GM12878 (cell line): Measurements from ENCODE around the gene CCBE1. TPM values are rescaled to one million over a fixed set of nuclear protein-coding genes. Genes with fewer than 3 reads are reported as not detected.
"Not testable (repeated sequence)": the region's sequence is repeated elsewhere in the genome, so short reads cannot be mapped to it uniquely, and the experiment has no call there.

Experiments
- ATAC-seq: fragments of 200-7000 bp; cut with Tn5 transposase; 3 replicates; pipeline ENCODE4 v1.9.1; 2020; ENCODE audit warnings: mild to moderate bottlenecking, moderate library complexity
- BruUV-seq: library from RNA; stranded (reverse); fragments of 400-500 nt; replicated peaks from 2 replicates; lab custom pipeline; 2021; lab: Mats Ljungman, UMichigan
- CTCF ChIA-PET: fragments of 300-600 bp; sonication (Branson Sonifier 250); formaldehyde crosslinking; extraction: SDS; loops from one replicate; lab custom pipeline; 2021; ENCODE audit warnings: inconsistent platforms; lab: Yijun Ruan, JAX
- POLR2A ChIA-PET: fragments of 350-600 bp; formaldehyde crosslinking; extraction: SDS; loops from one replicate; lab custom pipeline; 2021; ENCODE audit warnings: inconsistent platforms; lab: Charles Lee
- RAD21 ChIA-PET: fragments of 300-600 bp; sonication (Branson Sonifier 250); formaldehyde crosslinking; loops from one replicate; lab custom pipeline; 2023; ENCODE audit warnings: antibody characterized with exemption; ENCODE audit not compliant: unreplicated experiment; lab: Charles Lee
- SMC1A ChIA-PET: fragments of 300-600 bp; sonication (Branson Sonifier 250); formaldehyde crosslinking; loops from one replicate; lab custom pipeline; 2023; ENCODE audit not compliant: unreplicated experiment, uncharacterized antibody; lab: Charles Lee
- DNase-seq: peaks from one replicate; pipeline ENCODE4 v3.0.0-alpha.2; 2011; ENCODE audit warnings: low read depth, low spot score
- FAIRE-seq: peaks from 3 replicates; lab custom pipeline; 2011; peaks lifted over from hg19 to GRCh38; lab: Jason Lieb, UNC
- H2AFZ ChIP-seq: 2 replicates; pipeline ENCODE4 v1.6.0; 2011; ENCODE audit warnings: low read depth, low read length, control low read depth; ENCODE audit not compliant: control insufficient read depth
- H3K27ac ChIP-seq: 2 replicates; pipeline ENCODE4 v1.5.1; 2011; ENCODE audit warnings: control low read depth; ENCODE audit not compliant: control insufficient read depth, insufficient read depth
- H3K27me3 ChIP-seq, 2 experiments: replicated peaks in 1 of 2; 2 replicates each; pipeline versions ENCODE4 v1.6.0 to v1.6.1; 2011; ENCODE audit warnings: low read length in 1 of 2; ENCODE audit not compliant: control insufficient read depth in 2 of 2, insufficient read depth in 2 of 2
- H3K36me3 ChIP-seq, 2 experiments: 2 replicates each; pipeline ENCODE4 v1.5.1; 2011; ENCODE audit warnings: low read length in 1 of 2; ENCODE audit not compliant: control insufficient read depth in 2 of 2, insufficient read depth in 2 of 2
- H3K4me1 ChIP-seq: 2 replicates; pipeline ENCODE4 v1.6.1; 2011; ENCODE audit warnings: mild to moderate bottlenecking, low read length, moderate library complexity, mixed read lengths; ENCODE audit not compliant: control insufficient read depth, insufficient read depth
- H3K4me2 ChIP-seq: 2 replicates; pipeline ENCODE4 v1.6.0; 2011; ENCODE audit warnings: control low read depth; ENCODE audit not compliant: control insufficient read depth, insufficient read depth
- H3K4me3 ChIP-seq: fragments of 200-600 bp; sonication (generic); 2 replicates; pipeline ENCODE4 v1.5.1; 2016
- H3K79me2 ChIP-seq: 2 replicates; pipeline ENCODE4 v1.6.0; 2011; ENCODE audit warnings: low read length; ENCODE audit not compliant: control insufficient read depth, insufficient read depth
- H3K9ac ChIP-seq: 2 replicates; pipeline ENCODE4 v1.8.0; 2011; ENCODE audit warnings: low read length, control low read depth, mixed read lengths; ENCODE audit not compliant: control insufficient read depth, insufficient read depth
- H3K9me3 ChIP-seq: replicated peaks from 3 replicates; pipeline ENCODE4 v1.5.1; 2011; ENCODE audit warnings: mild to moderate bottlenecking, low read length; ENCODE audit not compliant: control insufficient read depth, insufficient read depth
- H4K20me1 ChIP-seq: 2 replicates; pipeline ENCODE4 v1.6.0; 2011; ENCODE audit not compliant: control insufficient read depth, insufficient read depth
- CBFB ChIP-seq: IDR thresholded peaks from 2 replicates; pipeline ENCODE4 v1.6.1; 2016; ENCODE audit warnings: antibody characterized with exemption, low read depth
- CREM ChIP-seq: IDR thresholded peaks from 2 replicates; pipeline ENCODE4 v1.6.1; 2014; ENCODE audit warnings: antibody characterized with exemption, low read depth
- RELA ChIP-seq: fragments of 450-650 bp; IDR thresholded peaks from 2 replicates; pipeline ENCODE4 v1.8.0; 2014; ENCODE audit warnings: borderline replicate concordance; ENCODE audit not compliant: partially characterized antibody
- RFX5 ChIP-seq: IDR thresholded peaks from 2 replicates; pipeline ENCODE4 v1.6.1; 2011; ENCODE audit warnings: low read depth, low read length, improper control_type of control experiment
- RUNX3 ChIP-seq: IDR thresholded peaks from 2 replicates; pipeline ENCODE4 v1.6.1; 2012; ENCODE audit warnings: low read length, inconsistent platforms
- WGBS: methylation state at CpG from one replicate; pipeline ENCODE4 v1.1.6; 2016; ENCODE audit warnings: low lambda C conversion rate; ENCODE audit not compliant: insufficient replicate concordance, insufficient coverage; ENCODE audit errors: missing lambda C conversion rate; 5-methylcytosine and 5-hydroxymethylcytosine counted together
- in situ Hi-C: fragments of 300-500 bp; cut with MboI; formaldehyde crosslinking; loops from 9 replicates; pipeline ENCODE4 v1.14.3; 2018; ENCODE audit warnings: mixed read lengths
- intact Hi-C: fragments of 100-400 bp; cut with micrococcal nuclease; formaldehyde crosslinking; loops from one replicate; pipeline ENCODE4 v1.14.2; 2022; ENCODE audit not compliant: unreplicated experiment
- polyA plus RNA-seq, 11 experiments: library from polyadenylated mRNA; depleted of rRNA in 4 of 11; unstranded in 6 of 11; stranded (reverse) in 5 of 11; fragments of >200 nt; fragmentation: Nextera tagmentation in 4 of 11; fragmentation: Illumina TruSeq in 1 of 11; extraction: Ambion mirVana in 4 of 11; extraction: Trizol in 1 of 11; gene quantifications; 1 replicate in 1 of 11; 2 replicates in 10 of 11; pipeline versions ENCODE4 v1.2.1 to v1.2.3, GENCODE V29; 2011 to 2016; ENCODE audit warnings: inconsistent platforms in 2 of 11, missing spikeins in 2 of 11, low read depth in 1 of 11
- total RNA-seq, 4 experiments: library from RNA; depleted of rRNA in 3 of 4; stranded (reverse); fragments of >200 nt in 3 of 4; fragmentation: Illumina TruSeq in 1 of 4; extraction: Trizol in 1 of 4; gene quantifications; 2 replicates each; pipeline versions ENCODE4 v1.2.1 to v1.2.3, GENCODE V29; 2013 to 2021
- TF ChIP-seq, protein P1 (sequence below): fragments of 450-650 bp; IDR thresholded peaks from 2 replicates; pipeline ENCODE4 v1.6.1; 2016; ENCODE audit warnings: mild to moderate bottlenecking
- TF ChIP-seq, protein P2 (sequence below): fragments of 450-650 bp; IDR thresholded peaks from 2 replicates; pipeline ENCODE4 v1.6.1; 2017; ENCODE audit warnings: mild to moderate bottlenecking, moderate library complexity

CCBE1 gene
- total and polyA plus RNA-seq, 10 of the 15 experiments (the other 5 are each of a cell fraction or from before 2014, with no cell fraction given) = 0.03 to 0.49 (median 0.04) TPM; not detected in 7

DNA sequence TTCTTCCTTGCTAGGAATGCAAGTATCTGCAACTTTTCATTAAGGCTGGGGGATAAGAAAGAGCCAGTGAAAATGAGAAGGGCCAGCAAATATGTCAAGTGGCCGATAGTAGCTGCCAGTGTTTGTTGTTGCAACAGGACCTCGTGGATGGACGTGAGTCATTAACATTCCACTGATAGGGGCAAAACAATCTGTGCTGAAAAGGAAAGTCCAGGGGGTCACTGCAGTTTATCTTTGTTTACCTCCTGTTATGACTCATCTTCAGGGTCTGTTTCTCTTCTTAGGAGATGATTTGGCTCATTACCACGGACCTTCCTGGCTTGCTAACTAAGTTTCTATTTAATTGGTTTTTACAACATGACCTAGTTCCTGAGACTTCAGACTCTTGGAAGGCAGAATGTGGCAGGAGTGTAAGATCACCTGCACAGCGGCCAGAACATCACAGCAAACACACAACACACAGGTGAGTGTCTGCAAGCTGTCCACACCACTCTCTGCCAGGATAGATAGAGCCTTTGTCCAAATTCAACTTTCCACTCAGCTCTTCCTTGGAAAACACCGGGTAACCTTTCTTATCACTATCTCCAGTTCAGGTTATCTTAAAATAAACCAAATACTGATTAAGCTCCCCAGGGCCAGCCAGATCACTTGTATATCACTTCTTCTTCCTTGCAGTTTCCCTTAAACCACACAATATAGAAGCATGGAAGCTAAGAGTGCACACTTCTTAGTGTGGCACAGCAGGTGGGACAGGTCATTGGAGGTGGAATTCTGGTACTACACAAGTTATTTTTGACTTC, 180.7 kb downstream of the CCBE1 start:
- no peak overlapping the region for H2AFZ ChIP-seq
- ChIA-PET SMC1A (no interaction called here), RAD21 (no interaction called here), CTCF (no interaction called here), POLR2A (no interaction called here)
- H3K4me2 ChIP-seq = no peak overlapping the region
- H3K79me2 ChIP-seq = no peaks in the 10 kb centered on the region
- H3K9ac ChIP-seq = no peak overlapping the region
- H3K27me3 ChIP-seq = peaks cover 2 to 4% of the 10 kb centered on the region in 2 experiments; a peak in 2 of 4 replicates
- 4% methylated on average over 6 of the region's 6 CpGs for WGBS
- no TSS peak for BruUV-seq
- intact Hi-C loops = no loop called here
- H3K4me1 ChIP-seq = no peaks in the 10 kb centered on the region
- H4K20me1 ChIP-seq = no peaks in the 10 kb centered on the region
- no peak overlapping the region for H3K4me3 ChIP-seq
- in situ Hi-C loops = no loop called here
- TF ChIP-seq CREM (no peak), RFX5 (no peak), RUNX3 (no peak), RELA (no peak), CBFB (no peak)
- TF ChIP-seq, protein P1, sequence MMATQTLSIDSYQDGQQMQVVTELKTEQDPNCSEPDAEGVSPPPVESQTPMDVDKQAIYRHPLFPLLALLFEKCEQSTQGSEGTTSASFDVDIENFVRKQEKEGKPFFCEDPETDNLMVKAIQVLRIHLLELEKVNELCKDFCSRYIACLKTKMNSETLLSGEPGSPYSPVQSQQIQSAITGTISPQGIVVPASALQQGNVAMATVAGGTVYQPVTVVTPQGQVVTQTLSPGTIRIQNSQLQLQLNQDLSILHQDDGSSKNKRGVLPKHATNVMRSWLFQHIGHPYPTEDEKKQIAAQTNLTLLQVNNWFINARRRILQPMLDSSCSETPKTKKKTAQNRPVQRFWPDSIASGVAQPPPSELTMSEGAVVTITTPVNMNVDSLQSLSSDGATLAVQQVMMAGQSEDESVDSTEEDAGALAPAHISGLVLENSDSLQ = no peak
- TF ChIP-seq, protein P2, sequence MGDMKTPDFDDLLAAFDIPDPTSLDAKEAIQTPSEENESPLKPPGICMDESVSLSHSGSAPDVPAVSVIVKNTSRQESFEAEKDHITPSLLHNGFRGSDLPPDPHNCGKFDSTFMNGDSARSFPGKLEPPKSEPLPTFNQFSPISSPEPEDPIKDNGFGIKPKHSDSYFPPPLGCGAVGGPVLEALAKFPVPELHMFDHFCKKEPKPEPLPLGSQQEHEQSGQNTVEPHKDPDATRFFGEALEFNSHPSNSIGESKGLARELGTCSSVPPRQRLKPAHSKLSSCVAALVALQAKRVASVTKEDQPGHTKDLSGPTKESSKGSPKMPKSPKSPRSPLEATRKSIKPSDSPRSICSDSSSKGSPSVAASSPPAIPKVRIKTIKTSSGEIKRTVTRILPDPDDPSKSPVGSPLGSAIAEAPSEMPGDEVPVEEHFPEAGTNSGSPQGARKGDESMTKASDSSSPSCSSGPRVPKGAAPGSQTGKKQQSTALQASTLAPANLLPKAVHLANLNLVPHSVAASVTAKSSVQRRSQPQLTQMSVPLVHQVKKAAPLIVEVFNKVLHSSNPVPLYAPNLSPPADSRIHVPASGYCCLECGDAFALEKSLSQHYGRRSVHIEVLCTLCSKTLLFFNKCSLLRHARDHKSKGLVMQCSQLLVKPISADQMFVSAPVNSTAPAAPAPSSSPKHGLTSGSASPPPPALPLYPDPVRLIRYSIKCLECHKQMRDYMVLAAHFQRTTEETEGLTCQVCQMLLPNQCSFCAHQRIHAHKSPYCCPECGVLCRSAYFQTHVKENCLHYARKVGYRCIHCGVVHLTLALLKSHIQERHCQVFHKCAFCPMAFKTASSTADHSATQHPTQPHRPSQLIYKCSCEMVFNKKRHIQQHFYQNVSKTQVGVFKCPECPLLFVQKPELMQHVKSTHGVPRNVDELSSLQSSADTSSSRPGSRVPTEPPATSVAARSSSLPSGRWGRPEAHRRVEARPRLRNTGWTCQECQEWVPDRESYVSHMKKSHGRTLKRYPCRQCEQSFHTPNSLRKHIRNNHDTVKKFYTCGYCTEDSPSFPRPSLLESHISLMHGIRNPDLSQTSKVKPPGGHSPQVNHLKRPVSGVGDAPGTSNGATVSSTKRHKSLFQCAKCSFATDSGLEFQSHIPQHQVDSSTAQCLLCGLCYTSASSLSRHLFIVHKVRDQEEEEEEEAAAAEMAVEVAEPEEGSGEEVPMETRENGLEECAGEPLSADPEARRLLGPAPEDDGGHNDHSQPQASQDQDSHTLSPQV = no peak
- no peak overlapping the region for H3K27ac ChIP-seq
- no peaks in the 10 kb centered on the region for H3K9me3 ChIP-seq
- no peak for DNase-seq
- no peak for ATAC-seq
- H3K36me3 ChIP-seq = no peaks in the 10 kb centered on the region
- no peak for FAIRE-seq

DNA sequence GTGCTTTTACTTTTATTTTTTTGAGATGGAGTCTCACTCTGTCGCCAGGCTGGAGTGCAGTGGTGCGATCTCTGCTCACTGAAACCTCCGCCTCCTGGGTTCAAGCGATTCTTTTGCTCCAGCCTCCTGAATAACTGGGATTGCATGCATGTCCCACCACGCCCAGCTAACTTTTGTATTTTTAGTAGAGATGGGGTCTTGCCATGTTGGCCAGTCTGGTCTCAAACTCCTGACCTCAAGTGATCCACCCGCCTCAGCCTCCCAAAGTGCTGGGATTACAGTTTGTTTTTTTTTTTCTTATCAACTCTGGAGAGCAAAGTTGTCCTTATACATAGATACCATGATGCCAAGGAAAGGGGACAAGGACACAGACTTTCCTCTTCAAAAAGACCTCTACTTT, 181.3 kb downstream of the CCBE1 start:
- POLR2A ChIA-PET = interaction anchor here (0.7 kb wide), 1 partner anchor 1245 kb away, joined by 3 read pairs; no protein-coding TSS in a partner anchor
- in situ Hi-C loops, DNase-seq, H3K9me3 ChIP-seq, H3K27ac ChIP-seq, H2AFZ ChIP-seq, H3K79me2 ChIP-seq, intact Hi-C loops, FAIRE-seq, H3K4me3 ChIP-seq, H3K4me2 ChIP-seq, CTCF ChIA-PET, H3K27me3 ChIP-seq, H3K4me1 ChIP-seq, H3K9ac ChIP-seq, ATAC-seq, H3K36me3 ChIP-seq, BruUV-seq, H4K20me1 ChIP-seq, RAD21 ChIA-PET: not testable (repeated sequence)
- SMC1A ChIA-PET = interaction anchor here (1.2 kb wide), 1 partner anchor 23 kb away, joined by 3 read pairs; no protein-coding TSS in a partner anchor
- WGBS = 23% methylated on average over 6 of the region's 6 CpGs
